ENCODE measurements around the gene GFOD2.

GFOD2 gene

DNA sequence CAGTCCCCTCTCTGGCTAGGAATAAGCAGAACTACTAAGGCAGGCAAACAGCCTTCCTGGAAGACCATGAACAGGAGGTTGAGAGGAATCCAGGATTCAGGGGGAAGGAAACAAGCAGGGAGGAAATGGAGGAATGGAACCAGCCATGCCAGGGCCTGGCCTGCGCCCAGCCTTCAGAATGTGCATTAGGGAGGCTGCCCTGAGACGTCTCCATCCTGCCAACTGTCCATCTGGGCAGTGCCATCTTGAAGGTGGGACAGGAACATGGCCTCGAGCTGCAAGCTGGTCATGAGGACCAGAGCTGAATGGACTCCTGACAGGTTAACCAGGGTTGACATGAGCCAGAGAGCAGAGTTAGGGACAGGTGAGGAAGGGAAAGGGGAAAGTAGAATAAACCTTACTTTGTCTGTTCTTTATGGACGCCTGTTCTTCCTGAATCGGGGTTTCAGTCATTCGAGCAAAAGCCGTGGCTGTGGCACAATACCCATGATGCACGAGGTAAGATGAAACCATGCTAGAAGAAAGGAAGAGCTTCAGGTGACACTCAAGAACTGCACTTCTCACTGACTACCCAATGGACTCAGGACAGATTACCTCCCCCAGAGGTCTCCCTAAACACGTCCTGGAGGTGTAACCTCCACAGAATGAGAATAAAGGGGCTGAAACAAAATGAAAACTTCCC is 12.1 kb upstream of the GFOD2 start:
- DNase-seq: no peak

- DNase-seq: no peak
Measured at GRCh38 chr16:67730326-67730725, 11.2 kb upstream of the GFOD2 start.

GRCh38 chr16:67729636-67730248 is 10.6 kb upstream of the GFOD2 start:
- no peak for DNase-seq

- DNase-seq: no peak
Measured at GRCh38 chr16:67727521-67728485, 8.7 kb upstream of the GFOD2 start.

DNA sequence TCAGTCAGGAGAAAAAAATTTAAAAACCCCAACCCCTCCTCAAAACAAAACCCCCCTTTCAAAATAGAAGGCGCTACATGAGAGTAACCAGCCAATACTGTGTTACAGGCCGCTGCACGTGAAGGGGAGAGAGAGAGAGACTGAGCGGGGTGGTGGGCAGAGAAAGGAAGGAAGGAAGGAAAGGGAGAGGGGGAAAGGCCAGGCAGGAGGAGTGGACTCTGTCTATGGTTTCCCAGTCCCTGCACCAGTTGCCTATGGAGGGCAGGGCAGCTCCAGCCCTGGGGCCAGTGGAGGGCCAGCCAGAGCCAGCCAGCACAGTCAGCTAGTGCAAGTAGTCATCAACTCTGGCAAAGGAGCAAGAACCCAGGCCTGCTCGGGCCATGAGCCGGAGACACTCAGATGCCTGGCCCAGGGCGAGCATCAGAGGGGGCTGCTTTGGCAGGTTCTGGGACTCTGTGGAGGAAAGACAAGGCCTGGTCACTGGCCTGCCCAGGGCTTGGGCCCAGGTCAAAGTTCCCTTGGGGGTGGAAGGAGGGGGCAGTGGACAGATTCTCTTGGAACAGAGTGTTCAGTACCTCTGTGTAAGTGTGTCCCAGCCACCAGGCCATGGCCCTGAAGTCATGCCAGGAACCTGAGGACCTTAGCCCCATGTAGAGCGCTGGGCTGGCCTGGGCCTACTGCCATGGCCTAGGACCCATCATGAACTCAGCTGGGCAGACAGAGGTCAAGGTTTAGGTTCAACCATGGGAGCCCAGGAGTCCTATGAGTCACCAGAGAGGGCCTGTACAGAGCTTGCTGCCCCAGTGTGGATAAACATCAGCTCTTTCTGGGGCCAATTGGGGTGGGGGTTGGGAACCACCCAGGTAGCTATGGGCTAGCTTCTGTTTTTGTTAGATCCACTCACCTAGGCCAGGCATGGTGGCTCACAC is 7.3 kb upstream of the GFOD2 start:
- DNase-seq: no peak

DNA sequence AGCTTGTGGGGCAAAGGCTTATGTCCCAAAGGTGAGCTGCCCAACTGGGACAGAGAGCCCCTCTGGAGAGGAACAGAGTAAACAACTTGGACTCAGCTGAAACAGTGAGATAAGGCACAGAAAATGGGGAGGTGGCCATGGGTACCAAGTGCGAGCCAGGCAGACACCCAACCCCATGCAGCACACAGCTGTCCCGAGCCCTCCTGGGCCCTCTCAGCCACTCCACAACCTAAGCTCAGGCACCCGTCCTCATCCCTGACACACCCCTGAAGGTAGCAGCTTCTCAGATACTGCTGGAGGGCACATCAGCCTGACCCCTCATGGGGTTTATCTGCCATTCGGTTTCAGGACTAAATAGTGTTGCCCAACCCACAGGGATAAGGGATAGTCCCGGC is 4.8 kb upstream of the GFOD2 start:
- DNase-seq: no peak

DNA sequence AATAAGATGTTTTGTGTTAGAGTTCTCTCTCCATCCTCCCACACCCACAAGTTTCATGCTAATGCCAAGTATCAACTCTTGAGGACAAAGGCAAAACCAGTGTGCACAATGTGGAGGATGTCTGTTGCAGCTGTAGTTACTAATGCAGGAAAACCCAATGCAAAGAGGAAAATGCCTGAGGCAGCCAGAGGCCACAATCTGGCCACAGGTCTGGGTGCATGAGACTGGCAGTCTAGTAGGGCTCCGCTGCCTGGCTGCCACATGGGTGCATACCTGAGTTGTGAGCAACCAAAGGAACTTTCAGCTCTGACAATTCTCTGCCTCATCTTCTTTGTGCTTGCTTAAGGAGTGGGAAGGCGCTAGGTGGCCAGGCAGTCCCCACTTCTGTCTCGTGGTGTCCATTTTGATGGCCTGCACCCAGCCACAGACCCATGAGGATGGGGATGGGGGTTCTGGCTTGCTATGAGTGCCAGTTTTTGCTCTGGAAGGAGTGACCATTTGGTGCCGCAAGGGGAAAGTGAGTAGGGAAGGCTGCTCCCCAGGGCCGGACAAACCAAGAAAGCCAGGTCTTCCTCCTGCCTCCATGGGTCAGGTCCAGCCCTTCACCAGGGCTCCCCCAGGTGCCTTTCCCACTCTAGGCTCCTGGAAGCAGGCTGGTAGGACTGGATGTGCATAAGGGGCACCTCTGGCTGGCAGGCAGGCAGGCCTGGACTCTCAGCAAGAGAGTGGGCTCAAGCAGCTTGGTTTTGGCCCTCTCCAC is 4.2 kb upstream of the GFOD2 start:
- no peak for DNase-seq

DNA sequence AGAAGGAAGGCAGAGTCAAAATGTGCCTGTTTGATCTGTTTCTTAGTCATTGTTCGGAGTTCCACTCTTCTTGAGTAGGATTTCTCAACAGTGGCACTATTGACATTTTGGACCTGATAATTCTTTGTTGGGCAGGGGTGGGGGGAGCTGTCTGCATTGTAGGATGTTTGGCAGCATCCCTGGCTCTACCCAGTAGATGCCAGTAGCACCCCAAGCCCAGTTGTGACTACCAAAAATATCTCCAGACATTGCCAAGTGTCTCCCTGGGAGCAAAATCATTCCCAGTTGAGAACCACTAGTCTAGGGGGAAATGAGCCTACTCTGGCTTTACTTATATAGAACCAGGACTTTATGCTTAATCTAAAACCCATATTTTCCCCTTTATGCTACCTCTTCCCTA is 1.1 kb upstream of the GFOD2 start:
- no peak for DNase-seq

- peak; percentile 36 for DNase-seq
Measured at GRCh38 chr16:67719778-67720144, 645 bp upstream of the GFOD2 start.

GRCh38 chr16:67718668-67719047 is 458 bp downstream of the GFOD2 start:
- no peak for DNase-seq

- DNase-seq: no peak
Measured at GRCh38 chr16:67716097-67716496, 3.0 kb downstream of the GFOD2 start.

DNA sequence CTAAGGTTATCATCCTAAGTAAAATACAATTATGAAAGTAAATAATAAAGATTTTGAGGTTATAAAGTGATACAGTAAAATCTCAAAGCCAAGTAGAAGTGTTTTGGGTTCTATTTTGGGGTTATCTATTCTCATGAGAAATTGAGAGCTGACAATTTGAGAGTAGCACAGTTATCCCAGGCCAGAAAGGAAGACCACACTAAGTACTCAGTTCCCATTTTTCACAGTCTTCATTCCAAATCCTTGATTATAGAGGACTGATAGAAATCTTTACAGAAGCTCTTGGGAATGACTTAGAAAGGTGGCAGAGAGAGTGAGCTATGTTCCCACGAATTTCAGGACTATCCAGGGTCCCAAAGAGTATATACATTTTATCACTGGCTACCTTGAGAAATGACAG is 4.6 kb downstream of the GFOD2 start:
- DNase-seq: no peak

GRCh38 chr16:67713647-67714273 is 5.4 kb downstream of the GFOD2 start:
- DNase-seq: no peak

GRCh38 chr16:67710607-67711006 is 8.5 kb downstream of the GFOD2 start:
- no peak for DNase-seq

- no peak for DNase-seq
Measured at GRCh38 chr16:67709050-67709449, 10.1 kb downstream of the GFOD2 start.

GRCh38 chr16:67708368-67708771 is 10.7 kb downstream of the GFOD2 start:
- no peak for DNase-seq

DNA sequence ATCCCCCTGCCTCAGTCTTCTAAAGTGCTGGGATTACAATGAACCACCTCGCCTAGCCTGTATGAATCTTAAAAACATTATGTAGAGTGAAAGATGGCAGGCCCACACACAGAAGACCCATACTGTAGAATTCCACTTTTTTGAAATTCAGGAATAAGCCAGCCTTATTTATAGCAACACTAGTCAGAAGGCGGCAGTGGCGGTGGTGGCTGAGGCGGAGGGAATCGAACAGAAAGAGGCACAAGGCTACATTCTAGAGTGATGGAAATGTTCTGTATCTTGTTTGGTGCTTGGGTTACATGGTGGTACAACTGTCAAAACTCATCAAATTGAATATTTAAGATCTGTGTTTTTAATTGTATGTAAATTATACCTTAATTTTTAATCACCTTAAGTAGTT is 11.3 kb downstream of the GFOD2 start:
- no peak for DNase-seq

DNA sequence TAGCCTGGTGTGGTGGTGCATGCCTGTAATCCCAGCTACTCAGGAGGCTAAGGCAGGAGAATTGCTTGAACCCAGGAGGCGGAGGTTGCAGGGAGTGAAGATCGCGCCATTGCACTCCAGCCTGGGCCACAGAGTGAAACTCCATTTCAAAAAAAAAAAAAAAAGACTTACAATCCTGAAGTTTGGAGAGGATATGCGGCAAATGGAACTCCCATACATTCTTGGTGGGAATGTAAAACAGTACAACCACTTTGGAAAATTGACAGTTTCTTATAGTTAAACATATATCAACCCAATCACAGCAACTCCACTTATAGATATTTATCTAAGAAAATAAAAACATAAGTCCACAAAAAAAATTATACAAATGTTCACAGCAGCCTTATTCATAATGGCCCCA is 11.9 kb downstream of the GFOD2 start:
- no peak for DNase-seq

DNA sequence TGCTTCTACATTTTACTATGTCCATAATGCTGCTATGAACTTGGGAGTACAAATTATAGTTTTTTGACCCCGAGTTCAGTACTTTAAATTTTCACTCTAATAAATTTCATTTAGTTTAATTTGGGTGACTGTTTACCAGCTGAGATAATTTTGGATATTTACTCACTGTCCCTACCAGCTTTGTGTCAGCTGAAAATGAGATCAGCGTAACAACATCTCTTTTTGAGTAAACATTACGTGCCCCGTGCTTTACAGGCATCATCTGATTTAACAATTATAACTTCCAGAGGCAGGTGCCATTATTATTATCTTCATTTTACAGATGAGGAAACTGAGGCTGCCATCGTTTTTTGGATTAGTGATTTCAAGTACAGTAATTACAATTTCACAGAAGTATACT is 15.0 kb downstream of the GFOD2 start:
- DNase-seq: no peak

GRCh38 chr16:67703626-67704025 is 15.5 kb downstream of the GFOD2 start:
- no peak for DNase-seq

- DNase-seq: no peak
Measured at GRCh38 chr16:67702130-67702529, 17.0 kb downstream of the GFOD2 start.

- DNase-seq: no peak
Measured at GRCh38 chr16:67701420-67701819, 17.7 kb downstream of the GFOD2 start.
